GM18498 (cell line): Measurements from ENCODE around the gene ACER3.
"Not testable (repeated sequence)": the region's sequence is repeated elsewhere in the genome, so short reads cannot be mapped to it uniquely, and the experiment has no call there.

Experiments
- ATAC-seq: cut with Tn5 transposase; IDR thresholded peaks from one replicate; pipeline ENCODE4 v1.9.1; 2021; ENCODE audit warnings: mild to moderate bottlenecking, moderate library complexity; ENCODE audit not compliant: unreplicated experiment

Gene ACER3

GRCh38 chr11:77035580-77035979, 174.9 kb downstream of the ACER3 start:
- no peak for ATAC-seq

GRCh38 chr11:77036398-77036797, 175.7 kb downstream of the ACER3 start:
- no peak for ATAC-seq

- no peak for ATAC-seq
Observed at GRCh38 chr11:77037057-77037456, 176.3 kb downstream of the ACER3 start.

- no peak for ATAC-seq
Observed at GRCh38 chr11:77038029-77038824, 177.5 kb downstream of the ACER3 start.

- no peak for ATAC-seq
Observed at GRCh38 chr11:77038825-77039326, 178.2 kb downstream of the ACER3 start.

GRCh38 chr11:77039491-77040400, 179.0 kb downstream of the ACER3 start:
- no peak for ATAC-seq

GRCh38 chr11:77040401-77040777, 179.7 kb downstream of the ACER3 start:
- ATAC-seq: no peak

- ATAC-seq: no peak
Observed at GRCh38 chr11:77040889-77041288, 180.2 kb downstream of the ACER3 start.

GRCh38 chr11:77042111-77042726, 181.5 kb downstream of the ACER3 start:
- ATAC-seq: no peak

- no peak for ATAC-seq
Observed at GRCh38 chr11:77044356-77044755, 183.6 kb downstream of the ACER3 start.

- ATAC-seq: no peak
Observed at GRCh38 chr11:77044886-77045285, 184.2 kb downstream of the ACER3 start.

- peak; percentile 54 for ATAC-seq
Observed at GRCh38 chr11:77046060-77046501, 185.4 kb downstream of the ACER3 start.

- ATAC-seq: peak; percentile 83
Observed at GRCh38 chr11:77047007-77047927, 186.5 kb downstream of the ACER3 start.

- ATAC-seq: not testable (repeated sequence)
Observed at GRCh38 chr11:77047928-77048446, 187.3 kb downstream of the ACER3 start.

- no peak for ATAC-seq
Observed at GRCh38 chr11:77049026-77049425, 188.3 kb downstream of the ACER3 start.

- ATAC-seq: no peak
Observed at GRCh38 chr11:77051511-77051910, 190.8 kb downstream of the ACER3 start.

- ATAC-seq: no peak
Observed at GRCh38 chr11:77052518-77052917, 191.8 kb downstream of the ACER3 start.

- no peak for ATAC-seq
Observed at GRCh38 chr11:77053217-77054015, 192.7 kb downstream of the ACER3 start.

GRCh38 chr11:77054084-77054483, 193.4 kb downstream of the ACER3 start:
- ATAC-seq: no peak
